IMR-90 (cell line): ENCODE measurements around the gene OR56B1. TPM values are rescaled to one million over a fixed set of nuclear protein-coding genes. Genes with fewer than 3 reads are reported as not detected.
A peak's percentile ranks its signal among the peaks of the same experiment; 100 is the strongest.

ENCODE experiments used
- ATAC-seq: fragments of 200-7000 bp; cut with Tn5 transposase; 2 replicates; pipeline ENCODE4 v1.9.1; 2020; ENCODE audit warnings: low read depth, mild to moderate bottlenecking, moderate library complexity
- BruUV-seq: library from RNA; stranded (reverse); fragments of 400-500 nt; replicated peaks from 2 replicates; lab custom pipeline; 2021; lab: Mats Ljungman, UMichigan
- CTCF ChIA-PET: fragments of 300-600 bp; formaldehyde crosslinking; extraction: SDS; loops from one replicate; lab custom pipeline; 2021; ENCODE audit warnings: antibody characterized with exemption; lab: Yijun Ruan, JAX
- POLR2A ChIA-PET: fragments of 300-600 bp; sonication (Branson Sonifier 250); formaldehyde crosslinking; loops from one replicate; lab custom pipeline; 2022; ENCODE audit warnings: antibody characterized with exemption; ENCODE audit not compliant: unreplicated experiment; lab: Charles Lee
- DNase-seq: peaks from one replicate; pipeline ENCODE4 v3.0.0; 2013
- H2AFZ ChIP-seq: replicated peaks from 2 replicates; pipeline ENCODE3; 2013; ENCODE audit warnings: low read length, mild to moderate bottlenecking; ENCODE audit not compliant: poor library complexity
- H2AK5ac ChIP-seq: 2 replicates; pipeline ENCODE4 v1.6.1; 2013; ENCODE audit warnings: low read depth, low read length, inconsistent platforms
- H2AK9ac ChIP-seq: replicated peaks from 2 replicates; pipeline ENCODE3; 2013; ENCODE audit warnings: mild to moderate bottlenecking, low read depth, low read length, moderate library complexity; ENCODE audit not compliant: poor library complexity
- H2BK120ac ChIP-seq: 2 replicates; pipeline ENCODE4 v1.6.1; 2013; ENCODE audit warnings: low read depth, low read length, inconsistent platforms
- H2BK15ac ChIP-seq: 3 replicates; pipeline ENCODE4 v1.6.1; 2013; ENCODE audit warnings: low read depth, low read length, inconsistent platforms
- H2BK20ac ChIP-seq: 2 replicates; pipeline ENCODE4 v1.6.1; 2013; ENCODE audit warnings: low read depth, mild to moderate bottlenecking, inconsistent platforms, low read length, moderate library complexity
- H2BK5ac ChIP-seq: 2 replicates; pipeline ENCODE4 v1.6.1; 2013; ENCODE audit warnings: mild to moderate bottlenecking, low read depth, low read length, inconsistent platforms; ENCODE audit not compliant: poor library complexity, severe bottlenecking
- H3K14ac ChIP-seq: replicated peaks from 2 replicates; pipeline ENCODE4 v1.6.1; 2013; ENCODE audit warnings: low read depth, low read length, inconsistent platforms
- H3K18ac ChIP-seq: 2 replicates; pipeline ENCODE4 v1.6.1; 2013; ENCODE audit warnings: low read depth, low read length, control low read depth
- H3K23ac ChIP-seq: 2 replicates; pipeline ENCODE4 v1.6.1; 2013; ENCODE audit warnings: low read depth, low read length, inconsistent platforms
- H3K27ac ChIP-seq: 2 replicates; pipeline ENCODE4 v1.5.1; 2013; ENCODE audit warnings: mild to moderate bottlenecking, control low read depth, low read length; ENCODE audit not compliant: insufficient read depth
- H3K27me3 ChIP-seq: 2 replicates; pipeline ENCODE4 v1.6.1; 2013; ENCODE audit warnings: low read length; ENCODE audit not compliant: control insufficient read depth, insufficient read depth
- H3K36me3 ChIP-seq: 2 replicates; pipeline ENCODE4 v1.6.1; 2013; ENCODE audit warnings: low read length, mixed read lengths; ENCODE audit not compliant: control insufficient read depth, insufficient read depth
- H3K4ac ChIP-seq: 2 replicates; pipeline ENCODE4 v1.6.1; 2013; ENCODE audit warnings: low read depth, low read length, inconsistent platforms
- H3K4me1 ChIP-seq: 2 replicates; pipeline ENCODE4 v1.6.1; 2013; ENCODE audit warnings: low read length, mixed read lengths; ENCODE audit not compliant: control insufficient read depth, insufficient read depth
- H3K4me2 ChIP-seq: 2 replicates; pipeline ENCODE4 v1.6.1; 2013; ENCODE audit warnings: low read depth, mild to moderate bottlenecking, control low read depth, low read length, moderate library complexity
- H3K4me3 ChIP-seq: 2 replicates; pipeline ENCODE4 v1.5.1; 2013; ENCODE audit warnings: low read depth, mild to moderate bottlenecking, control low read depth, low read length, moderate library complexity; ENCODE audit not compliant: insufficient read depth
- H3K56ac ChIP-seq: 2 replicates; pipeline ENCODE4 v1.6.1; 2013; ENCODE audit warnings: low read length, inconsistent platforms; ENCODE audit not compliant: insufficient read depth; ENCODE audit errors: extremely low read depth
- H3K79me1 ChIP-seq, 2 experiments: 2 replicates each; pipeline ENCODE4 v1.6.1; 2013; ENCODE audit warnings: low read length in 2 of 2, inconsistent platforms in 1 of 2, low read depth in 1 of 2
- H3K9ac ChIP-seq: 2 replicates; pipeline ENCODE4 v1.6.1; 2013; ENCODE audit warnings: low read depth, low read length, control low read depth
- H3K9me1 ChIP-seq: 2 replicates; pipeline ENCODE4 v1.6.1; 2013; ENCODE audit warnings: low read length, inconsistent platforms; ENCODE audit not compliant: insufficient read depth
- H3K9me3 ChIP-seq: 2 replicates; pipeline ENCODE4 v1.6.1; 2013; ENCODE audit warnings: low read length; ENCODE audit not compliant: control insufficient read depth, insufficient read depth
- H4K20me1 ChIP-seq: 2 replicates; pipeline ENCODE4 v1.6.1; 2013; ENCODE audit warnings: low read length, inconsistent platforms; ENCODE audit not compliant: insufficient read depth
- H4K5ac ChIP-seq: 2 replicates; pipeline ENCODE4 v1.6.1; 2013; ENCODE audit warnings: mild to moderate bottlenecking, low read depth, low read length, control low read depth
- H4K8ac ChIP-seq, 2 experiments: 2 replicates each; pipeline ENCODE4 v1.6.1; 2013; ENCODE audit warnings: low read depth in 2 of 2, low read length in 2 of 2, control low read depth in 1 of 2, inconsistent platforms in 1 of 2
- H4K91ac ChIP-seq: 2 replicates; pipeline ENCODE4 v1.6.1; 2013; ENCODE audit warnings: low read depth, low read length, inconsistent platforms; ENCODE audit not compliant: insufficient read depth
- BHLHE40 ChIP-seq: fragments of 150-350 bp; IDR thresholded peaks from 2 replicates; pipeline ENCODE4 v1.6.1; 2016; ENCODE audit warnings: mild to moderate bottlenecking, low read depth, low read length
- CEBPB ChIP-seq: IDR thresholded peaks from 2 replicates; pipeline ENCODE4 v1.6.1; 2012; ENCODE audit warnings: low read depth, low read length, improper control_type of control experiment
- CHD1 ChIP-seq: IDR thresholded peaks from 2 replicates; pipeline ENCODE4 v1.6.1; 2012; ENCODE audit warnings: low read depth, low read length, improper control_type of control experiment
- CTCF ChIP-seq: conservative IDR thresholded peaks from 2 replicates; pipeline ENCODE4 v1.5.1; 2012; ENCODE audit warnings: mild to moderate bottlenecking, low read depth, low read length, improper control_type of control experiment
- FOS ChIP-seq: fragments of 150-350 bp; IDR thresholded peaks from 2 replicates; pipeline ENCODE4 v1.6.1; 2016; ENCODE audit warnings: low read depth, low read length
- MAFK ChIP-seq: IDR thresholded peaks from 2 replicates; pipeline ENCODE4 v1.6.1; 2012; ENCODE audit warnings: low read depth, low read length, improper control_type of control experiment
- MAZ ChIP-seq: IDR thresholded peaks from 2 replicates; pipeline ENCODE4 v1.6.1; 2012; ENCODE audit warnings: low read depth, mild to moderate bottlenecking, low read length, improper control_type of control experiment, moderate library complexity, borderline replicate concordance
- MXI1 ChIP-seq: IDR thresholded peaks from 2 replicates; pipeline ENCODE4 v1.6.1; 2012; ENCODE audit warnings: low read depth, mild to moderate bottlenecking, low read length, moderate library complexity, borderline replicate concordance
- NFE2L2 ChIP-seq: fragments of 150-350 bp; IDR thresholded peaks from 2 replicates; pipeline ENCODE4 v1.6.1; 2016; ENCODE audit warnings: low read depth, mild to moderate bottlenecking, low read length
- POLR2A ChIP-seq: IDR thresholded peaks from 2 replicates; pipeline ENCODE4 v1.6.1; 2012; ENCODE audit warnings: mild to moderate bottlenecking, low read depth, low read length
- RAD21 ChIP-seq: IDR thresholded peaks from 2 replicates; pipeline ENCODE4 v1.6.1; 2012; ENCODE audit warnings: low read length, improper control_type of control experiment
- RCOR1 ChIP-seq: IDR thresholded peaks from 2 replicates; pipeline ENCODE4 v1.6.1; 2012; ENCODE audit warnings: mild to moderate bottlenecking, low read length, improper control_type of control experiment; ENCODE audit not compliant: insufficient replicate concordance
- RFX5 ChIP-seq: IDR thresholded peaks from 2 replicates; pipeline ENCODE4 v1.8.0; 2012; ENCODE audit warnings: low read depth, mild to moderate bottlenecking, low read length, moderate library complexity
- SMC3 ChIP-seq: fragments of 150-350 bp; IDR thresholded peaks from 2 replicates; pipeline ENCODE4 v1.6.1; 2016; ENCODE audit warnings: low read depth, mild to moderate bottlenecking, antibody characterized with exemption, low read length, moderate library complexity
- USF2 ChIP-seq: fragments of 150-350 bp; IDR thresholded peaks from 2 replicates; pipeline ENCODE4 v1.6.1; 2017; ENCODE audit warnings: mild to moderate bottlenecking, antibody characterized with exemption, low read length, low read depth
- WGBS, 2 experiments: methylation state at CpG; one replicate each; pipeline versions ENCODE4 v1.1.5 to v1.1.7; 2013; ENCODE audit warnings: missing lambda C conversion rate in 2 of 2; ENCODE audit not compliant: insufficient read length in 1 of 2; ENCODE audit errors: extremely low coverage in 2 of 2; 5-methylcytosine and 5-hydroxymethylcytosine counted together
- dilution Hi-C: fragments of 300-500 bp; cut with HindIII; formaldehyde crosslinking; loops from one replicate; pipeline ENCODE4 v1.14.3; 2018; ENCODE audit warnings: low sequenced_read_pairs; ENCODE audit not compliant: unreplicated experiment
- in situ Hi-C: fragments of 300-500 bp; cut with MboI; formaldehyde crosslinking; loops from 3 replicates; pipeline ENCODE4 v1.14.3; 2019; ENCODE audit warnings: low sequenced_read_pairs, inconsistent platforms, mixed read lengths
- intact Hi-C: fragments of 100-400 bp; cut with micrococcal nuclease; formaldehyde crosslinking; loops from 2 replicates; pipeline ENCODE4 v1.10.0; 2022
- polyA plus RNA-seq, 3 experiments: library from polyadenylated mRNA; depleted of rRNA; stranded (reverse); fragments of >200 nt; gene quantifications; 2 replicates each; pipeline ENCODE4 v1.2.3, GENCODE V29; 2012; ENCODE audit warnings: low replicate concordance in 1 of 3
- total RNA-seq: library from RNA; depleted of rRNA; stranded (reverse); fragments of >200 nt; gene quantifications from 2 replicates; pipeline ENCODE4 v1.2.3, GENCODE V29; 2012
- TF ChIP-seq, protein P1 (sequence below): fragments of 150-350 bp; IDR thresholded peaks from 2 replicates; pipeline ENCODE4 v1.6.1; 2016; ENCODE audit warnings: low read depth, mild to moderate bottlenecking, low read length, moderate library complexity, borderline replicate concordance

Gene OR56B1
- total and polyA plus RNA-seq, 2 of the 4 experiments (the other 2 are of a cell fraction): not detected

- POLR2A ChIA-PET: no interaction called here
Observed at GRCh38 chr11:5688482-5688881, 47.8 kb upstream of the OR56B1 start.

More at GRCh38 chr11:5688482-5688881, 47.8 kb upstream of the OR56B1 start:
- ATAC-seq (no peak), DNase-seq (no peak)
- TF ChIP-seq FOS: no peak
- no peak for TF ChIP-seq MAZ
- no peak for TF ChIP-seq MAFK
- no peak for TF ChIP-seq SMC3
- no peak for TF ChIP-seq USF2
- no peak for TF ChIP-seq POLR2A
- no peak for TF ChIP-seq RFX5
- TF ChIP-seq NFE2L2: no peak
- no peak for TF ChIP-seq CEBPB
- TF ChIP-seq RCOR1: no peak
- no peak for TF ChIP-seq RAD21
- no peak for TF ChIP-seq MXI1
- TF ChIP-seq CHD1: no peak
- no peak for TF ChIP-seq BHLHE40
- TF ChIP-seq, protein P1, sequence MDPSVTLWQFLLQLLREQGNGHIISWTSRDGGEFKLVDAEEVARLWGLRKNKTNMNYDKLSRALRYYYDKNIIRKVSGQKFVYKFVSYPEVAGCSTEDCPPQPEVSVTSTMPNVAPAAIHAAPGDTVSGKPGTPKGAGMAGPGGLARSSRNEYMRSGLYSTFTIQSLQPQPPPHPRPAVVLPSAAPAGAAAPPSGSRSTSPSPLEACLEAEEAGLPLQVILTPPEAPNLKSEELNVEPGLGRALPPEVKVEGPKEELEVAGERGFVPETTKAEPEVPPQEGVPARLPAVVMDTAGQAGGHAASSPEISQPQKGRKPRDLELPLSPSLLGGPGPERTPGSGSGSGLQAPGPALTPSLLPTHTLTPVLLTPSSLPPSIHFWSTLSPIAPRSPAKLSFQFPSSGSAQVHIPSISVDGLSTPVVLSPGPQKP: no peak
- no peak for TF ChIP-seq CTCF
- H3K36me3 ChIP-seq: peaks cover 2% of the 10 kb centered on the region; the same call in 1 of the 2 replicates
- H2BK5ac ChIP-seq: peak overlapping the region; percentile 92
- CTCF ChIA-PET: interaction anchor here (1.6 kb wide), 1 partner anchor 89 kb away, joined by 5 read pairs; no protein-coding TSS in a partner anchor
- H3K79me1 ChIP-seq: peaks cover 14 to 29% of the 10 kb centered on the region in 2 experiments
- in situ Hi-C loops (loop anchor here (5.0 to 25.0 kb wide), 2 partner anchors 66 to 674 kb away; no protein-coding TSS in a partner anchor), intact Hi-C loops (loop anchor here (10.0 kb wide), 1 partner anchor 324 kb away; no protein-coding TSS in a partner anchor), dilution Hi-C loops (no loop called here)
- H3K23ac ChIP-seq: no peak overlapping the region
- no peaks in the 10 kb centered on the region; the same call in 1 of the 2 replicates for H3K9me1 ChIP-seq
- H2BK15ac ChIP-seq: no peak overlapping the region
- no peak overlapping the region for H2AK9ac ChIP-seq
- no peak overlapping the region; the same call in 1 of the 2 replicates for H2BK20ac ChIP-seq
- H3K4ac ChIP-seq: no peak overlapping the region
- WGBS, 2 experiments: no CpG with 5 or more reads among the region's 1 CpG
- no peak overlapping the region for H3K4me2 ChIP-seq
- H2BK120ac ChIP-seq: no peak overlapping the region
- H3K4me1 ChIP-seq: peaks cover 5% of the 10 kb centered on the region
- H3K18ac ChIP-seq: peak overlapping the region; percentile 39; the same call in 1 of the 2 replicates
- H4K20me1 ChIP-seq: no peaks in the 10 kb centered on the region
- H3K56ac ChIP-seq: no peak overlapping the region
- H3K4me3 ChIP-seq: no peak overlapping the region
- H4K5ac ChIP-seq: no peak overlapping the region
- H2AK5ac ChIP-seq: peak overlapping the region; percentile 65
- H2AFZ ChIP-seq: no peak overlapping the region
- H3K27me3 ChIP-seq: no peaks in the 10 kb centered on the region
- H3K27ac ChIP-seq: no peak overlapping the region
- H4K8ac ChIP-seq: peak overlapping the region in 1 of 2 experiments; percentile 24; a peak in 1 of 4 replicates
- no peaks in the 10 kb centered on the region for H3K9me3 ChIP-seq
- no peak overlapping the region for H3K14ac ChIP-seq
- no peak overlapping the region for H3K9ac ChIP-seq
- no TSS peak for BruUV-seq
- H4K91ac ChIP-seq: no peak overlapping the region
